SK-N-SH treated with all-trans-retinoic acid at 6 μM for 48 hours (cell line): ENCODE results near the gene SETMAR.

ENCODE experiments used
- CREB5 ChIP-seq: fragments of 250-450 bp; sonication (Bioruptor Pico); IDR thresholded peaks from 2 replicates; pipeline ENCODE4 v1.5.1; 2020; ENCODE audit warnings: low read depth, mild to moderate bottlenecking, moderate library complexity
- ISL1 ChIP-seq: fragments of 250-450 bp; sonication (Bioruptor Pico); IDR thresholded peaks from 2 replicates; pipeline ENCODE4 v2.1.2; 2022; ENCODE audit warnings: mild to moderate bottlenecking, moderate library complexity
- OSR1 ChIP-seq: fragments of 250-450 bp; sonication (Bioruptor Pico); IDR thresholded peaks from 2 replicates; pipeline ENCODE4 v1.8.0; 2022; ENCODE audit warnings: moderate library complexity, mild to moderate bottlenecking, inconsistent platforms
- PPARA ChIP-seq: fragments of 250-450 bp; sonication (Bioruptor Pico); IDR thresholded peaks from 2 replicates; pipeline ENCODE4 v1.5.0; 2020; ENCODE audit warnings: mild to moderate bottlenecking, borderline replicate concordance
- RARB ChIP-seq: fragments of 250-450 bp; sonication (Bioruptor Pico); IDR thresholded peaks from 2 replicates; pipeline ENCODE4 v1.8.0; 2021; ENCODE audit warnings: mild to moderate bottlenecking, moderate library complexity
- TCF4 ChIP-seq: fragments of 250-450 bp; sonication (Bioruptor Pico); IDR thresholded peaks from 2 replicates; pipeline ENCODE4 v1.8.0; 2021; ENCODE audit warnings: mild to moderate bottlenecking, moderate library complexity, borderline replicate concordance
- ZFP3 ChIP-seq: fragments of 250-450 bp; sonication (Bioruptor Pico); IDR thresholded peaks from 2 replicates; pipeline ENCODE4 v1.5.0; 2020; ENCODE audit warnings: mild to moderate bottlenecking, moderate library complexity

- no peak for TF ChIP-seq RARB (CRISPR knock-in tag)
- TF ChIP-seq TCF4 (CRISPR knock-in tag), result no peak
- TF ChIP-seq OSR1, result no peak
- TF ChIP-seq ZFP3 (CRISPR knock-in tag), result no peak
- no peak for TF ChIP-seq CREB5
- no peak for TF ChIP-seq ISL1 (CRISPR knock-in tag)
- TF ChIP-seq PPARA, result no peak
Observed at GRCh38 chr3:4289044-4289443, 14.1 kb upstream of the SETMAR start.
